SU-DHL-6 (cell line): Measurements from ENCODE around the gene HEBP1.

ENCODE experiments used
- H2AFZ ChIP-seq: fragments of 200-600 bp; sonication (generic); 2 replicates; pipeline ENCODE4 v1.6.1; 2014; ENCODE audit warnings: low read depth, mild to moderate bottlenecking, moderate library complexity, mixed read lengths, antibody characterized with exemption, low read length; ENCODE audit not compliant: severe bottlenecking
- H3F3A ChIP-seq: fragments of 200-600 bp; shearing (Covaris generic); 2 replicates; pipeline ENCODE4 v1.6.0; 2016; ENCODE audit warnings: antibody characterized with exemption, mild to moderate bottlenecking; ENCODE audit not compliant: insufficient read depth
- H3K27ac ChIP-seq: fragments of 200-600 bp; sonication (generic); 2 replicates; pipeline ENCODE4 v1.5.1; 2016; ENCODE audit warnings: low read depth, mild to moderate bottlenecking, low read length, moderate library complexity, mixed read lengths
- H3K27me3 ChIP-seq: fragments of 200-600 bp; sonication (generic), shearing (Covaris generic); 2 replicates; pipeline ENCODE4 v1.6.0; 2014; ENCODE audit warnings: mild to moderate bottlenecking, low read length
- H3K36me3 ChIP-seq: fragments of 200-600 bp; sonication (generic); 2 replicates; pipeline ENCODE4 v1.6.1; 2014; ENCODE audit warnings: mild to moderate bottlenecking, low read length, mixed read lengths
- H3K4me2 ChIP-seq: fragments of 300-600, 200-600 bp; shearing (Covaris generic), sonication (generic); 2 replicates; pipeline ENCODE4 v1.6.0; 2014; ENCODE audit warnings: low read length, low read depth, mild to moderate bottlenecking; ENCODE audit not compliant: poor library complexity, severe bottlenecking
- H3K4me3 ChIP-seq: fragments of 200-600 bp; sonication (generic); 2 replicates; pipeline ENCODE4 v1.5.1; 2014; ENCODE audit warnings: antibody characterized with exemption, low read length, mild to moderate bottlenecking, mixed read lengths; ENCODE audit not compliant: insufficient read depth, poor library complexity, severe bottlenecking
- H3K79me2 ChIP-seq: fragments of 200-600 bp; sonication (generic); 2 replicates; pipeline ENCODE4 v1.6.1; 2014; ENCODE audit warnings: mild to moderate bottlenecking, low read length, moderate library complexity; ENCODE audit not compliant: insufficient read depth
- H3K9ac ChIP-seq: fragments of 200-600 bp; sonication (generic); 2 replicates; pipeline ENCODE4 v1.7.0; 2014; ENCODE audit warnings: mild to moderate bottlenecking, low read length
- H3K9me2 ChIP-seq: fragments of 200-600 bp; sonication (generic); replicated peaks from 2 replicates; pipeline ENCODE4 v1.6.1; 2014; ENCODE audit warnings: low read length; ENCODE audit not compliant: insufficient read depth
- H3K9me3 ChIP-seq: fragments of 200-600 bp; sonication (generic); 2 replicates; pipeline ENCODE4 v1.6.1; 2014; ENCODE audit warnings: low read length, mixed read lengths; ENCODE audit not compliant: insufficient read depth
- H4K20me1 ChIP-seq: fragments of 200-600 bp; sonication (generic); 2 replicates; pipeline ENCODE4 v1.6.1; 2014; ENCODE audit warnings: low read depth, mild to moderate bottlenecking, antibody characterized with exemption, low read length, moderate library complexity, mixed read lengths
- CTCF ChIP-seq: fragments of 200-600 bp; sonication (generic); IDR thresholded peaks from one replicate; pipeline ENCODE4 v1.5.1; 2017; ENCODE audit warnings: antibody characterized with exemption, mild to moderate bottlenecking, low read length, moderate library complexity; ENCODE audit not compliant: insufficient read depth, poor library complexity, severe bottlenecking
- EZH2phosphoT487 ChIP-seq: fragments of 200-600 bp; sonication (generic), shearing (Covaris generic); conservative IDR thresholded peaks from 2 replicates; pipeline ENCODE4 v1.6.1; 2018; ENCODE audit warnings: mild to moderate bottlenecking, antibody characterized with exemption, low read length, moderate library complexity, mixed read lengths

HEBP1 gene

GRCh38 chr12:13045816-13046215 is 45.8 kb upstream of the HEBP1 start:
- H3K9me2 ChIP-seq = no peaks in the 10 kb centered on the region
- H3K9me3 ChIP-seq = no peaks in the 10 kb centered on the region
- H4K20me1 ChIP-seq = no peaks in the 10 kb centered on the region
- H3K4me2 ChIP-seq = no peak overlapping the region
- H3K27ac ChIP-seq = no peak overlapping the region
- no peak overlapping the region for H2AFZ ChIP-seq
- no peak overlapping the region for H3K9ac ChIP-seq
- H3K4me3 ChIP-seq = no peak overlapping the region
- H3K36me3 ChIP-seq = no peaks in the 10 kb centered on the region
- H3F3A ChIP-seq = no peaks in the 10 kb centered on the region
- H3K79me2 ChIP-seq = no peaks in the 10 kb centered on the region
- TF ChIP-seq CTCF (no peak), EZH2phosphoT487 (no peak)
- H3K27me3 ChIP-seq = no peaks in the 10 kb centered on the region

GRCh38 chr12:13044906-13045299 is 44.8 kb upstream of the HEBP1 start:
- Histone ChIP-seq H3K36me3 (no peaks in the 10 kb centered on the region), H3K27ac (no peak overlapping the region), H3F3A (no peaks in the 10 kb centered on the region), H3K4me3 (peak overlapping the region; percentile 44), H3K4me2 (peak overlapping the region; percentile 43), H3K27me3 (no peaks in the 10 kb centered on the region), H3K79me2 (no peaks in the 10 kb centered on the region), H4K20me1 (no peaks in the 10 kb centered on the region), H3K9me2 (no peaks in the 10 kb centered on the region), H3K9ac (peak overlapping the region; percentile 39; the same call in 1 of the 2 replicates), H2AFZ (no peak overlapping the region), H3K9me3 (no peaks in the 10 kb centered on the region)
- no peak for TF ChIP-seq EZH2phosphoT487

GRCh38 chr12:13044002-13044905 is 44.2 kb upstream of the HEBP1 start, which contains the start of gene FAM234B:
FAM234B (plus strand) TSS chr12:13044381; CDS start chr12:13044404, 23 bp downstream.
- Histone ChIP-seq H3K9me2 (no peaks in the 10 kb centered on the region), H3K79me2 (no peaks in the 10 kb centered on the region), H3K36me3 (no peaks in the 10 kb centered on the region), H3K27ac (no peak within 1 kb of the TSS), H3K9ac (peak within 1 kb of the TSS; percentile 39; the same call in 1 of the 2 replicates), H3K4me3 (peak within 1 kb of the TSS; percentile 44), H2AFZ (peak within 1 kb of the TSS; percentile 54), H3K4me2 (peak within 1 kb of the TSS; percentile 43), H3K27me3 (no peaks in the 10 kb centered on the region), H4K20me1 (no peaks in the 10 kb centered on the region), H3K9me3 (no peaks in the 10 kb centered on the region), H3F3A (no peaks in the 10 kb centered on the region)
- TF ChIP-seq EZH2phosphoT487 (no peak), CTCF (no peak)
